ENCODE data around the gene MPDZ. TPM values are rescaled to one million over a fixed set of nuclear protein-coding genes. Genes with fewer than 3 reads are reported as not detected.

The MPDZ gene
- total RNA-seq, 1 experiment from 2014 or later = 46.7 TPM

DNA sequence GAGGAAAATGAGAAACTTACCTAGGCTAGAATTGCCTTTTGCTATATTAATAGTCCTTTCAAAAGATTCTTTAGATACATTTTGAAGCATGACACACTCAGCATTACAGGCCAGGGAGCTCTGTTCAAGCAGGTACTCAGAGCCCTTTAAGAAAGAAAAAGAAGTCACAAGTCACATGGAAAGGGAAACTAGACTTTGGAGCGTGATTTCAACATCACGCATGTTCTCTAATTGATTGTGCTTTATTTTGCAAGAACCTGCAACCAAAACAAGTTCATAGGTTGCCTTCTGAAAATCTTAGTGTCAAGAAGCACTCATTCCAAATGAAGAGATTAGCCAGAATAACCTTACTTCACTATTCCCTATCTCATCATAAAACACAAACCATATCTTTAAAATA lies 103.8 kb downstream of the MPDZ start:
- Histone ChIP-seq H3K23ac (ENCODE audit: insufficient read length, low read depth, low read length) (no peak overlapping the region), H3K27ac (ENCODE audit: insufficient read length, low read depth, low read length) (no peak overlapping the region), H3K18ac (ENCODE audit: insufficient read length, low read depth, low read length) (no peak overlapping the region), H4K20me1 (ENCODE audit: control insufficient read depth, insufficient read depth, insufficient read length) (no peaks in the 10 kb centered on the region), H3K9ac (ENCODE audit: extremely low read depth, insufficient read length, low read length) (no peak overlapping the region), H3T11ph (ENCODE audit: low read length) (no peak overlapping the region), H4K91ac (ENCODE audit: insufficient read length, low read depth, low read length) (no peak overlapping the region), H3K23me2 (ENCODE audit: insufficient read length, low read depth, low read length, poor library complexity, severe bottlenecking) (no peaks in the 10 kb centered on the region), H3K14ac (ENCODE audit: insufficient read depth, low read length) (no peak overlapping the region), H3K79me2 (ENCODE audit: insufficient read depth, low read length) (no peaks in the 10 kb centered on the region), H3K9me3 (ENCODE audit: control insufficient read depth, low read depth, low read length) (no peaks in the 10 kb centered on the region), H3K27me3 (ENCODE audit: insufficient read depth, low read length) (no peaks in the 10 kb centered on the region), H3K56ac (ENCODE audit: insufficient read length, low read depth, low read length) (no peak overlapping the region), H2BK15ac (ENCODE audit: low read depth, low read length) (no peak overlapping the region), H2AK5ac (ENCODE audit: insufficient read length, low read length) (no peak overlapping the region), H2BK12ac (ENCODE audit: insufficient read length, low read depth, low read length) (no peak overlapping the region), H3K4me2 (ENCODE audit: insufficient read depth, insufficient read length, low read length) (no peak overlapping the region), H2BK20ac (ENCODE audit: low read depth, low read length, poor library complexity, severe bottlenecking) (no peak overlapping the region), H3K4ac (ENCODE audit: low read depth, low read length) (no peak overlapping the region), H4K8ac (replicated peaks; ENCODE audit: insufficient read length, low read depth, low read length) (no peak overlapping the region), H4K5ac (ENCODE audit: insufficient read length, low read depth, low read length) (no peak overlapping the region), H3K4me1 (ENCODE audit: insufficient read depth, low read length) (no peaks in the 10 kb centered on the region), H2BK120ac (ENCODE audit: low read depth, low read length, poor library complexity, severe bottlenecking) (no peak overlapping the region), H2BK5ac (ENCODE audit: insufficient read length, low read length) (no peak overlapping the region), H2AFZ (ENCODE audit: low read length) (no peak overlapping the region), H3K79me1 (ENCODE audit: insufficient read depth, low read depth, low read length, poor library complexity, severe bottlenecking) (no peaks in the 10 kb centered on the region)
- no peak for DNase-seq
- Mint-ChIP-seq H3K9me3 (no peaks in the 10 kb centered on the region), H3K36me3 (ENCODE audit: insufficient read depth in 1 of 3, low read depth in 3 of 3) (peaks cover 0 to 38% (median 11%) of the 10 kb centered on the region in 3 experiments; a peak in 5 of 7 replicates), H3K4me1 (no peaks in the 10 kb centered on the region), H3K27me3 (ENCODE audit: low read depth) (no peaks in the 10 kb centered on the region), H3K4me3 (no peak overlapping the region), H3K27ac (no peak overlapping the region; a peak in 1 of 7 replicates)
- TF ChIP-seq, protein P1, sequence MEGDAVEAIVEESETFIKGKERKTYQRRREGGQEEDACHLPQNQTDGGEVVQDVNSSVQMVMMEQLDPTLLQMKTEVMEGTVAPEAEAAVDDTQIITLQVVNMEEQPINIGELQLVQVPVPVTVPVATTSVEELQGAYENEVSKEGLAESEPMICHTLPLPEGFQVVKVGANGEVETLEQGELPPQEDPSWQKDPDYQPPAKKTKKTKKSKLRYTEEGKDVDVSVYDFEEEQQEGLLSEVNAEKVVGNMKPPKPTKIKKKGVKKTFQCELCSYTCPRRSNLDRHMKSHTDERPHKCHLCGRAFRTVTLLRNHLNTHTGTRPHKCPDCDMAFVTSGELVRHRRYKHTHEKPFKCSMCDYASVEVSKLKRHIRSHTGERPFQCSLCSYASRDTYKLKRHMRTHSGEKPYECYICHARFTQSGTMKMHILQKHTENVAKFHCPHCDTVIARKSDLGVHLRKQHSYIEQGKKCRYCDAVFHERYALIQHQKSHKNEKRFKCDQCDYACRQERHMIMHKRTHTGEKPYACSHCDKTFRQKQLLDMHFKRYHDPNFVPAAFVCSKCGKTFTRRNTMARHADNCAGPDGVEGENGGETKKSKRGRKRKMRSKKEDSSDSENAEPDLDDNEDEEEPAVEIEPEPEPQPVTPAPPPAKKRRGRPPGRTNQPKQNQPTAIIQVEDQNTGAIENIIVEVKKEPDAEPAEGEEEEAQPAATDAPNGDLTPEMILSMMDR (conservative IDR thresholded peaks at IDR 0.05) = no peak
- WGBS (ENCODE audit: extremely low coverage, insufficient read length, low lambda C conversion rate) = no CpG with 5 or more reads among the region's 2 CpGs
